HL-60 (cell line): ENCODE data around the gene TNRC18.

ENCODE experiments used
- DNase-seq, 2 experiments: peaks; one replicate each; pipeline ENCODE4 v3.0.0-alpha.2; 2010 to 2020; ENCODE audit warnings: low read depth in 1 of 2, low spot score in 1 of 2
- H3K27ac ChIP-seq: fragments of 250-450 bp; sonication (Bioruptor Pico); replicated peaks from 2 replicates; pipeline ENCODE4 v1.5.1; 2020; ENCODE audit warnings: mild to moderate bottlenecking, moderate library complexity
- H3K27me3 ChIP-seq: fragments of 250-450 bp; sonication (Bioruptor Pico); 2 replicates; pipeline ENCODE4 v1.5.1; 2021; ENCODE audit warnings: mild to moderate bottlenecking, moderate library complexity; ENCODE audit not compliant: insufficient read depth, poor library complexity, severe bottlenecking
- H3K4me3 ChIP-seq: replicated peaks from 2 replicates; pipeline ENCODE4 v1.5.1; 2011; ENCODE audit warnings: mild to moderate bottlenecking, control low read depth, low read length; ENCODE audit not compliant: insufficient read depth
- CTCF ChIP-seq: IDR thresholded peaks from one replicate; pipeline ENCODE4 v1.5.1; 2011; ENCODE audit warnings: low read length, control low read depth, inconsistent platforms; ENCODE audit not compliant: insufficient read depth
- GABPA ChIP-seq: IDR thresholded peaks from 2 replicates; pipeline ENCODE4 v1.6.1; 2012; ENCODE audit warnings: low read depth
- POLR2AphosphoS5 ChIP-seq: IDR thresholded peaks from 2 replicates; pipeline ENCODE4 v1.6.1; 2012; ENCODE audit warnings: low read depth
- REST ChIP-seq: IDR thresholded peaks from 2 replicates; pipeline ENCODE4 v1.6.1; 2012; ENCODE audit warnings: low read depth; ENCODE audit not compliant: insufficient replicate concordance
- SPI1 ChIP-seq: IDR thresholded peaks from 2 replicates; pipeline ENCODE4 v1.6.1; 2012; ENCODE audit warnings: low read depth, mild to moderate bottlenecking, borderline replicate concordance

The TNRC18 gene

GRCh38 chr7:5356751-5357119 lies 66.9 kb downstream of the TNRC18 start:
- TF ChIP-seq SPI1, result no peak
- TF ChIP-seq REST, result no peak
- TF ChIP-seq GABPA, result no peak
- no peak for TF ChIP-seq CTCF
- TF ChIP-seq POLR2AphosphoS5, result no peak
- Histone ChIP-seq H3K4me3 (no peak overlapping the region), H3K27ac (no peak overlapping the region), H3K27me3 (no peaks in the 10 kb centered on the region)
- no peak for DNase-seq

- H3K4me3 ChIP-seq, result no peak overlapping the region
- DNase-seq, result no peak
- no peak for TF ChIP-seq REST
- no peak for TF ChIP-seq GABPA
- no peak for TF ChIP-seq SPI1
- TF ChIP-seq CTCF, result no peak
- TF ChIP-seq POLR2AphosphoS5, result no peak
- H3K27ac ChIP-seq, result no peak overlapping the region
- no peaks in the 10 kb centered on the region for H3K27me3 ChIP-seq
Observed at GRCh38 chr7:5354460-5355232, 69.0 kb downstream of the TNRC18 start.

GRCh38 chr7:5352440-5353010 lies 71.1 kb downstream of the TNRC18 start:
- no peak for DNase-seq
- no peaks in the 10 kb centered on the region for H3K27me3 ChIP-seq
- no peak overlapping the region for H3K4me3 ChIP-seq
- TF ChIP-seq GABPA (no peak), CTCF (no peak), REST (no peak), POLR2AphosphoS5 (no peak), SPI1 (no peak)
- H3K27ac ChIP-seq, result no peak overlapping the region
